ENCODE measurements around the gene LMO2.

The LMO2 gene

GRCh38 chr11:33913991-33914390, 22.1 kb upstream of the LMO2 start:
- no peak for DNase-seq (ENCODE audit: low read depth)

GRCh38 chr11:33912405-33913361, 20.8 kb upstream of the LMO2 start:
- DNase-seq (ENCODE audit: low read depth) = peak; percentile 83

- DNase-seq (ENCODE audit: low read depth) = no peak
Observed at GRCh38 chr11:33910958-33911339, 19.1 kb upstream of the LMO2 start.

- peak; percentile 42 for DNase-seq (ENCODE audit: low read depth)
Observed at GRCh38 chr11:33910296-33910957, 18.6 kb upstream of the LMO2 start.

- no peak for DNase-seq (ENCODE audit: low read depth)
Observed at GRCh38 chr11:33909552-33909951, 17.7 kb upstream of the LMO2 start.

- DNase-seq (ENCODE audit: low read depth) = no peak
Observed at GRCh38 chr11:33909150-33909549, 17.3 kb upstream of the LMO2 start.

- DNase-seq (ENCODE audit: low read depth) = no peak
Observed at GRCh38 chr11:33907421-33907820, 15.5 kb upstream of the LMO2 start.

GRCh38 chr11:33906484-33907186, 14.8 kb upstream of the LMO2 start:
- DNase-seq (ENCODE audit: low read depth) = no peak

GRCh38 chr11:33904102-33904501, 12.2 kb upstream of the LMO2 start:
- DNase-seq (ENCODE audit: low read depth) = no peak

- DNase-seq (ENCODE audit: low read depth) = no peak
Observed at GRCh38 chr11:33900159-33900840, 8.4 kb upstream of the LMO2 start.

GRCh38 chr11:33899400-33900037, 7.6 kb upstream of the LMO2 start:
- peak; percentile 61 for DNase-seq (ENCODE audit: low read depth)

- DNase-seq (ENCODE audit: low read depth) = no peak
Observed at GRCh38 chr11:33898957-33899356, 7.1 kb upstream of the LMO2 start.

GRCh38 chr11:33897761-33898375, 6.0 kb upstream of the LMO2 start:
- no peak for DNase-seq (ENCODE audit: low read depth)

GRCh38 chr11:33896911-33897310, 5.0 kb upstream of the LMO2 start:
- no peak for DNase-seq (ENCODE audit: low read depth)

- no peak for DNase-seq (ENCODE audit: low read depth)
Observed at GRCh38 chr11:33895752-33896137, 3.9 kb upstream of the LMO2 start.

- no peak for DNase-seq (ENCODE audit: low read depth)
Observed at GRCh38 chr11:33894398-33894746, 2.5 kb upstream of the LMO2 start.

- DNase-seq (ENCODE audit: low read depth) = no peak
Observed at GRCh38 chr11:33893711-33894397, 2.0 kb upstream of the LMO2 start.

GRCh38 chr11:33892906-33893594, 1.2 kb upstream of the LMO2 start:
- no peak for DNase-seq (ENCODE audit: low read depth)

GRCh38 chr11:33889821-33890378, 2.0 kb downstream of the LMO2 start:
- DNase-seq (ENCODE audit: low read depth) = no peak

- DNase-seq (ENCODE audit: low read depth) = no peak
Observed at GRCh38 chr11:33889296-33889695, 2.6 kb downstream of the LMO2 start.

Data from HS-5 (cell line).